GM23338 (cell line): ENCODE measurements around the gene CACNA1A. TPM values are rescaled to one million over a fixed set of nuclear protein-coding genes. Genes with fewer than 3 reads are reported as not detected.

Experiments used
- ATAC-seq: fragments of 200-7000 bp; cut with Tn5 transposase; 3 replicates; pipeline ENCODE4 v1.9.1; 2020
- DNase-seq: peaks from one replicate; pipeline ENCODE4 v3.0.0-alpha.2; 2015; ENCODE audit warnings: low spot score
- H2AFZ ChIP-seq: fragments of 200-600 bp; sonication (generic); 2 replicates; pipeline ENCODE4 v1.8.0; 2016; ENCODE audit warnings: antibody characterized with exemption, mild to moderate bottlenecking, moderate library complexity
- H3F3A ChIP-seq: fragments of 200-600 bp; sonication (generic); replicated peaks from 2 replicates; pipeline ENCODE4 v1.8.0; 2017; ENCODE audit warnings: antibody characterized with exemption, mixed run types, low read depth
- H3K27ac ChIP-seq: fragments of 200-600 bp; sonication (generic); 2 replicates; pipeline ENCODE4 v1.6.1; 2016; ENCODE audit warnings: low read depth
- H3K27me3 ChIP-seq: fragments of 200-600 bp; sonication (generic); 2 replicates; pipeline ENCODE4 v1.8.0; 2016; ENCODE audit warnings: mild to moderate bottlenecking, mixed run types, moderate library complexity; ENCODE audit not compliant: insufficient read depth
- H3K36me3 ChIP-seq: fragments of 200-600 bp; sonication (generic); 2 replicates; pipeline ENCODE4 v1.8.0; 2016; ENCODE audit warnings: mild to moderate bottlenecking; ENCODE audit not compliant: insufficient read depth
- H3K4me1 ChIP-seq: fragments of 200-600 bp; sonication (generic); 2 replicates; pipeline ENCODE4 v1.8.0; 2016; ENCODE audit warnings: mild to moderate bottlenecking, moderate library complexity; ENCODE audit not compliant: insufficient read depth
- H3K4me2 ChIP-seq: fragments of 200-600 bp; sonication (generic); 2 replicates; pipeline ENCODE4 v1.7.1; 2017; ENCODE audit warnings: mixed run types
- H3K4me3 ChIP-seq: fragments of 200-600 bp; sonication (generic); 2 replicates; pipeline ENCODE4 v1.6.1; 2016; ENCODE audit warnings: mixed run types
- H3K79me2 ChIP-seq: fragments of 200-600 bp; sonication (generic); replicated peaks from 2 replicates; pipeline ENCODE4 v1.8.0; 2017; ENCODE audit warnings: mild to moderate bottlenecking; ENCODE audit not compliant: insufficient read depth
- H3K9me2 ChIP-seq: fragments of 200-600 bp; sonication (generic); 2 replicates; pipeline ENCODE4 v1.8.0; 2017; ENCODE audit not compliant: insufficient read depth
- H4K20me1 ChIP-seq: fragments of 200-600 bp; sonication (generic); replicated peaks from 2 replicates; pipeline ENCODE4 v1.8.0; 2017; ENCODE audit warnings: mild to moderate bottlenecking; ENCODE audit not compliant: insufficient read depth
- H3K27ac Mint-ChIP-seq: 2 replicates; pipeline ENCODE4 v1.8.0; 2020; ENCODE audit warnings: inconsistent platforms, mild to moderate bottlenecking, moderate library complexity, mixed read lengths
- H3K27me3 Mint-ChIP-seq: 3 replicates; pipeline ENCODE4 v1.8.0; 2022; ENCODE audit warnings: low read depth, mild to moderate bottlenecking, moderate library complexity, mixed read lengths, inconsistent platforms; ENCODE audit not compliant: insufficient read depth, poor library complexity
- H3K36me3 Mint-ChIP-seq: 3 replicates; pipeline ENCODE4 v1.8.0; 2021; ENCODE audit warnings: low read depth, mild to moderate bottlenecking, inconsistent platforms, moderate library complexity, mixed read lengths
- H3K4me1 Mint-ChIP-seq: 3 replicates; pipeline ENCODE4 v1.8.0; 2020; ENCODE audit warnings: mild to moderate bottlenecking, inconsistent platforms, mixed read lengths
- H3K4me3 Mint-ChIP-seq: 3 replicates; pipeline ENCODE4 v1.8.0; 2021; ENCODE audit warnings: moderate library complexity, mild to moderate bottlenecking, inconsistent platforms, mixed read lengths
- H3K9me3 Mint-ChIP-seq: 3 replicates; pipeline ENCODE4 v1.8.0; 2020; ENCODE audit warnings: moderate library complexity, mild to moderate bottlenecking, inconsistent platforms, mixed read lengths
- CREB1 ChIP-seq: fragments of 250-450 bp; sonication (Bioruptor Pico); IDR thresholded peaks from 2 replicates; pipeline ENCODE4 v1.5.0; 2020; ENCODE audit warnings: low read depth, mild to moderate bottlenecking, moderate library complexity
- EZH2 ChIP-seq: fragments of 200-600 bp; sonication (generic); IDR thresholded peaks from one replicate; pipeline ENCODE4 v1.8.0; 2017; ENCODE audit warnings: antibody characterized with exemption, mild to moderate bottlenecking, low read depth; ENCODE audit not compliant: unreplicated experiment
- EZH2phosphoT487 ChIP-seq: fragments of 200-600 bp; sonication (generic); IDR thresholded peaks from one replicate; pipeline ENCODE4 v1.8.1; 2018; ENCODE audit warnings: antibody characterized with exemption; ENCODE audit not compliant: unreplicated experiment
- JUNB ChIP-seq: IDR thresholded peaks from one replicate; pipeline ENCODE4 v1.6.1; 2016; ENCODE audit warnings: antibody characterized with exemption; ENCODE audit not compliant: unreplicated experiment
- POLR2AphosphoS5 ChIP-seq: IDR thresholded peaks from 2 replicates; pipeline ENCODE4 v1.6.1; 2016; ENCODE audit warnings: antibody characterized with exemption, low read depth
- STAT1 ChIP-seq: IDR thresholded peaks from one replicate; pipeline ENCODE4 v1.6.1; 2016; ENCODE audit warnings: antibody characterized with exemption; ENCODE audit not compliant: unreplicated experiment
- ZNF462 ChIP-seq: fragments of 250-450 bp; sonication (Bioruptor Pico); IDR thresholded peaks from 2 replicates; pipeline ENCODE4 v1.5.0; 2020; ENCODE audit warnings: mild to moderate bottlenecking, moderate library complexity
- polyA plus RNA-seq: library from polyadenylated mRNA; unstranded; fragments of >200 nt; fragmentation: Nextera tagmentation; extraction: Ambion mirVana; gene quantifications from 2 replicates; pipeline ENCODE4 v1.2.1, GENCODE V29; 2016
- total RNA-seq: library from RNA; depleted of rRNA; stranded (reverse); fragments of >200 nt; shearing (Covaris generic); gene quantifications from 2 replicates; pipeline ENCODE4 v1.2.3, GENCODE V29; 2014
- TF ChIP-seq, protein P1 (sequence below): IDR thresholded peaks from one replicate; pipeline ENCODE4 v1.6.1; 2018; ENCODE audit warnings: antibody characterized with exemption; ENCODE audit not compliant: unreplicated experiment
- TF ChIP-seq, protein P2 (sequence below): IDR thresholded peaks from 2 replicates; pipeline ENCODE4 v1.6.1; 2016; ENCODE audit warnings: antibody characterized with exemption

The CACNA1A gene
- total and polyA plus RNA-seq, 2 experiments from 2014 or later: 7.4 to 20.3 TPM

GRCh38 chr19:13297023-13297422 lies 209.3 kb downstream of the CACNA1A start (continued):
- no peak for TF ChIP-seq ZNF462 (CRISPR knock-in tag)

DNA sequence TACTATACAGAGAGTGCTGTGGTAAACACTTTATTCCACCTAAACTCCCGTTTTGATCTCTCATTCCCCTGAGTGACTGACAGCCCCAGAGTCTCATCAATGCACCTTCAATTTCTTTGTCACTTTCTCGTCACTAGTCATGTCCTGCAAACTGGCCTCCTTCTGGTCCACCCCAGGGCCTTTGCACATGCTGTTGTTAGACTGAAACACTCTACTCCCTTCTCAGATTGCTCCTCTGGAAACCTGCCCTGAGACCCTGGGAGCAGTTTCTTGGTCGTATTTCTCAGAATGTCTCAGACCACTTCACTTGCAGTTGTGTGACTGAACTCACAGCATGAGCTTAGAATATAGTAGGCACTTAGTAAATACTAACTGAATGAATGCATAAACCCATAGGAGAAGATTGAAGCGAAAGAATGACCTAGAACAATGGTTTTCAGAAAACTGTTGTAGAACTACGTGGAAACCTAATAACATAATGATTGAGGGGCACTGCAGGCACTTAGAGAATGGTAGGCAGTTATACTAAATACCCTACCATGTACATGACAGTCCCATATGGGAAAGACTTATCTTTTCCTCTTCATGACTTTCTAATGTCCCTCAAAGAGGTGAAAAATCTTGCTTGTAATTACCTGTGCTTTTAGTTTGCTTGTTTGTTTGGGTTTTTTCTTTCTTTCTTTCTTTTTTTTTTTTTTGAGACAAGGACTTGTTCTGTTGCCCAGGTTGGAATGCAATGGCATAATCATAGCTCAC lies 211.3 kb downstream of the CACNA1A start:
- Histone ChIP-seq H2AFZ (no peak overlapping the region), H3F3A (0 out of 2 replicates have a peak, but pooled peaks cover 9% of the 10 kb centered on the region), H3K79me2 (no peaks in the 10 kb centered on the region), H3K4me3 (no peak overlapping the region), H3K9me2 (no peaks in the 10 kb centered on the region), H3K36me3 (no peaks in the 10 kb centered on the region; the same call in 1 of the 2 replicates), H3K4me1 (no peaks in the 10 kb centered on the region), H3K4me2 (no peak overlapping the region), H4K20me1 (no peaks in the 10 kb centered on the region), H3K27me3 (peaks cover 5% of the 10 kb centered on the region; the same call in 1 of the 2 replicates), H3K27ac (no peak overlapping the region)
- no peaks in the 10 kb centered on the region for H3K4me1 Mint-ChIP-seq
- ATAC-seq: no peak
- no peak overlapping the region for H3K4me3 Mint-ChIP-seq
- H3K27me3 Mint-ChIP-seq: no peaks in the 10 kb centered on the region
- H3K9me3 Mint-ChIP-seq: peaks cover 3% of the 10 kb centered on the region; the same call in 1 of the 3 replicates
- H3K36me3 Mint-ChIP-seq: peaks cover 4% of the 10 kb centered on the region; the same call in 1 of the 3 replicates
- no peak overlapping the region for H3K27ac Mint-ChIP-seq
- DNase-seq: no peak
- TF ChIP-seq, protein P1, sequence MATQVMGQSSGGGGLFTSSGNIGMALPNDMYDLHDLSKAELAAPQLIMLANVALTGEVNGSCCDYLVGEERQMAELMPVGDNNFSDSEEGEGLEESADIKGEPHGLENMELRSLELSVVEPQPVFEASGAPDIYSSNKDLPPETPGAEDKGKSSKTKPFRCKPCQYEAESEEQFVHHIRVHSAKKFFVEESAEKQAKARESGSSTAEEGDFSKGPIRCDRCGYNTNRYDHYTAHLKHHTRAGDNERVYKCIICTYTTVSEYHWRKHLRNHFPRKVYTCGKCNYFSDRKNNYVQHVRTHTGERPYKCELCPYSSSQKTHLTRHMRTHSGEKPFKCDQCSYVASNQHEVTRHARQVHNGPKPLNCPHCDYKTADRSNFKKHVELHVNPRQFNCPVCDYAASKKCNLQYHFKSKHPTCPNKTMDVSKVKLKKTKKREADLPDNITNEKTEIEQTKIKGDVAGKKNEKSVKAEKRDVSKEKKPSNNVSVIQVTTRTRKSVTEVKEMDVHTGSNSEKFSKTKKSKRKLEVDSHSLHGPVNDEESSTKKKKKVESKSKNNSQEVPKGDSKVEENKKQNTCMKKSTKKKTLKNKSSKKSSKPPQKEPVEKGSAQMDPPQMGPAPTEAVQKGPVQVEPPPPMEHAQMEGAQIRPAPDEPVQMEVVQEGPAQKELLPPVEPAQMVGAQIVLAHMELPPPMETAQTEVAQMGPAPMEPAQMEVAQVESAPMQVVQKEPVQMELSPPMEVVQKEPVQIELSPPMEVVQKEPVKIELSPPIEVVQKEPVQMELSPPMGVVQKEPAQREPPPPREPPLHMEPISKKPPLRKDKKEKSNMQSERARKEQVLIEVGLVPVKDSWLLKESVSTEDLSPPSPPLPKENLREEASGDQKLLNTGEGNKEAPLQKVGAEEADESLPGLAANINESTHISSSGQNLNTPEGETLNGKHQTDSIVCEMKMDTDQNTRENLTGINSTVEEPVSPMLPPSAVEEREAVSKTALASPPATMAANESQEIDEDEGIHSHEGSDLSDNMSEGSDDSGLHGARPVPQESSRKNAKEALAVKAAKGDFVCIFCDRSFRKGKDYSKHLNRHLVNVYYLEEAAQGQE: no peak
- no peak for TF ChIP-seq JUNB
- no peak for TF ChIP-seq EZH2
- no peak for TF ChIP-seq STAT1
- TF ChIP-seq POLR2AphosphoS5: no peak
- TF ChIP-seq EZH2phosphoT487: no peak
- TF ChIP-seq, protein P2, sequence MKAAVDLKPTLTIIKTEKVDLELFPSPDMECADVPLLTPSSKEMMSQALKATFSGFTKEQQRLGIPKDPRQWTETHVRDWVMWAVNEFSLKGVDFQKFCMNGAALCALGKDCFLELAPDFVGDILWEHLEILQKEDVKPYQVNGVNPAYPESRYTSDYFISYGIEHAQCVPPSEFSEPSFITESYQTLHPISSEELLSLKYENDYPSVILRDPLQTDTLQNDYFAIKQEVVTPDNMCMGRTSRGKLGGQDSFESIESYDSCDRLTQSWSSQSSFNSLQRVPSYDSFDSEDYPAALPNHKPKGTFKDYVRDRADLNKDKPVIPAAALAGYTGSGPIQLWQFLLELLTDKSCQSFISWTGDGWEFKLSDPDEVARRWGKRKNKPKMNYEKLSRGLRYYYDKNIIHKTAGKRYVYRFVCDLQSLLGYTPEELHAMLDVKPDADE: no peak
- TF ChIP-seq CREB1: no peak
